LNCAP (cell line): ENCODE data around the gene TNS1.

Experiments used
- CTCF ChIP-seq: fragments of 450-650 bp; IDR thresholded peaks from 2 replicates; pipeline ENCODE4 v1.5.1; 2017; ENCODE audit warnings: mild to moderate bottlenecking

TNS1 gene

GRCh38 chr2:217808326-217808725 is 194.5 kb downstream of the TNS1 start:
- TF ChIP-seq CTCF, result no peak

- TF ChIP-seq CTCF, result no peak
Observed at GRCh38 chr2:217807753-217808152, 195.0 kb downstream of the TNS1 start.

- no peak for TF ChIP-seq CTCF
Observed at GRCh38 chr2:217807025-217807424, 195.8 kb downstream of the TNS1 start.

- no peak for TF ChIP-seq CTCF
Observed at GRCh38 chr2:217806482-217806765, 196.4 kb downstream of the TNS1 start.

GRCh38 chr2:217805668-217806481 is 196.9 kb downstream of the TNS1 start:
- TF ChIP-seq CTCF, result no peak

GRCh38 chr2:217804791-217805667 is 197.8 kb downstream of the TNS1 start:
- TF ChIP-seq CTCF, result no peak

GRCh38 chr2:217804338-217804737 is 198.5 kb downstream of the TNS1 start:
- TF ChIP-seq CTCF, result no peak
